Right lobe of liver (tissue), 4 donors: Measurements from ENCODE around the gene FAM240B.

ENCODE experiments used
- POLR2A ChIP-seq: fragments of 450-650 bp; IDR thresholded peaks from one replicate; pipeline ENCODE4 v1.6.1; 2017; ENCODE audit warnings: antibody characterized with exemption, mild to moderate bottlenecking
- TF ChIP-seq, protein P1 (sequence below), 4 donors: fragments of 200-600 bp in 3 of 4; fragments of 450-650 bp in 1 of 4; IDR thresholded peaks; one replicate each; pipeline versions ENCODE4 v1.5.1 to v1.8.0; 2016 to 2022; ENCODE audit warnings: antibody characterized with exemption in 4 of 4, mild to moderate bottlenecking in 2 of 4
- donor health status: DM: no; HTN: no; CAD: no.
- donor health status: DM: no; HTN: no; CAD: no.
- donor health status: DM: no; HTN: yes; CAD: no.

DNA sequence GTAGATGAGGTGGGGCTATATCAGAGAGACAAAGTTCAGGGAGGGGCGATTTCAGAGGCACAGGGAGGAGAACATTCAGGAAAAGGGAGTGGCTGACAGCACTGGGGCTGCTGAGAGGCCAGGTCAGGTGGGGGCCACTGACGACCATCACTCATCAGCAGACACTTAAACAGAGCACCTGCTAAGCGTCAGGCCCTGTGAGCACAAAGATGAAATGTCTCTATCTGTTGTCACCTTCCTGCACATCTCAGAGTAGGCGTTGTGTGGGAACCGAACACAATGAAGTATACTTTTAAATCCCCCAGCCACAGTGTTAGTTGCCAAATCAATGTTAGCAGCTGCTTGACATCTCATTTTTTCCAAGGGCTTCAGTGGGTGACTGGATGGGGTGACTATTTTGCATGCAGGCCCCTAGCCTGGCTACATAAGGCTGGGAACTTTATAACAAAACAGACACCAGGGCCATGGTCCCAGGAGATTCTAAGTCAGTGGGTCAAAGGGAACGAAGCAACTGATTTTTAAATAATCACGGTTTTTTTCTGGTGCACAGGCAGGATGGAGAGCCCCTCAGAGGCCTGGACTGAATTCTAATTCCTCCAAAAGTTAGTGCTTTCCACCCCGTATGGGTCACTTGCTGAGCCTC, 68.4 kb downstream of the FAM240B start:
- TF ChIP-seq, protein P1, sequence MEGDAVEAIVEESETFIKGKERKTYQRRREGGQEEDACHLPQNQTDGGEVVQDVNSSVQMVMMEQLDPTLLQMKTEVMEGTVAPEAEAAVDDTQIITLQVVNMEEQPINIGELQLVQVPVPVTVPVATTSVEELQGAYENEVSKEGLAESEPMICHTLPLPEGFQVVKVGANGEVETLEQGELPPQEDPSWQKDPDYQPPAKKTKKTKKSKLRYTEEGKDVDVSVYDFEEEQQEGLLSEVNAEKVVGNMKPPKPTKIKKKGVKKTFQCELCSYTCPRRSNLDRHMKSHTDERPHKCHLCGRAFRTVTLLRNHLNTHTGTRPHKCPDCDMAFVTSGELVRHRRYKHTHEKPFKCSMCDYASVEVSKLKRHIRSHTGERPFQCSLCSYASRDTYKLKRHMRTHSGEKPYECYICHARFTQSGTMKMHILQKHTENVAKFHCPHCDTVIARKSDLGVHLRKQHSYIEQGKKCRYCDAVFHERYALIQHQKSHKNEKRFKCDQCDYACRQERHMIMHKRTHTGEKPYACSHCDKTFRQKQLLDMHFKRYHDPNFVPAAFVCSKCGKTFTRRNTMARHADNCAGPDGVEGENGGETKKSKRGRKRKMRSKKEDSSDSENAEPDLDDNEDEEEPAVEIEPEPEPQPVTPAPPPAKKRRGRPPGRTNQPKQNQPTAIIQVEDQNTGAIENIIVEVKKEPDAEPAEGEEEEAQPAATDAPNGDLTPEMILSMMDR (IDR thresholded peaks at IDR 0.05): no peak
- no peak for TF ChIP-seq POLR2A
